HS-5 (cell line): ENCODE data around the gene PLB1.

ENCODE experiments used
- DNase-seq: peaks from one replicate; pipeline ENCODE4 v3.0.0-alpha.2; 2012; ENCODE audit warnings: low read depth

PLB1 gene

DNA sequence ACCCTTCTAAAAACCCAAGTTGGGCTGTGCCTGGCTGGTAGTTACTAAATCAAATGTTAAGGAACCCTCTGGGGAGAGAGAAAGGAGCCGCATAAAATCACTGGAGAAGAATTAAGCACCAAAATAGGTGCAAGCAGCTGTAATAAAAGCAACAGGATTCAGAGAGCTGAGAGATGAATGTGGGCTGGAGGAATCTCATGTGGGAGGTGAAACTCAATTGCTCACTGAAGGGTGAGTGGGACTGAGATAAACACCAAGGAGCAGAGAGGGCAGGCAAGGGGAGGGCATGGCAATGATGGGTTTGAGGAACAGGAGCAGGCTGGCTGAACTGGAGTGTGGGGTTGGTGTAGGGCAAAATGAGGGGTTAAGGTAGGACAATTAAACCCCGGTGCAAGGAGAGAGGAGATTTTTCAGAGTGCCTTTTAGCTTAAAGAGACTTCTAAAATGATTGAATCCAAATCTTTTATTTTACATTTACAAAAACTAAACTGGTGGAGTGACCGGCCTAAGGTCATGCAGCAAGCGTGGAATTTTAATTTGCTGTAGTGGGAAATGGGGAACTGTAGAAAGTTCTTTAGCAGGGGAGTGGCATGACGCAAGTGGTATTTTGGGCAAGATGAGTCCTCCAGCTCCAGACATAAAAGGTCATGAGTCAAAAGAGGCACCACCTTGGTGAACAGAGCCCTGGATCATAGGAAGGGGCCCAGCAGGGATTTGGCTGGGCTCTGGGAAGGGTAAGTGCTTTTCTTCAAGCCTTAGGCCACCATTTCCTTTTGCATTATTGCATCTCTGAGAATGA, 10.5 kb downstream of the PLB1 start:
- DNase-seq = no peak

- no peak for DNase-seq
These were observed 12.2 kb downstream of the PLB1 start for GRCh38 chr2:28507796-28508764.

- no peak for DNase-seq
These were observed 13.5 kb downstream of the PLB1 start for GRCh38 chr2:28509361-28509760.

DNA sequence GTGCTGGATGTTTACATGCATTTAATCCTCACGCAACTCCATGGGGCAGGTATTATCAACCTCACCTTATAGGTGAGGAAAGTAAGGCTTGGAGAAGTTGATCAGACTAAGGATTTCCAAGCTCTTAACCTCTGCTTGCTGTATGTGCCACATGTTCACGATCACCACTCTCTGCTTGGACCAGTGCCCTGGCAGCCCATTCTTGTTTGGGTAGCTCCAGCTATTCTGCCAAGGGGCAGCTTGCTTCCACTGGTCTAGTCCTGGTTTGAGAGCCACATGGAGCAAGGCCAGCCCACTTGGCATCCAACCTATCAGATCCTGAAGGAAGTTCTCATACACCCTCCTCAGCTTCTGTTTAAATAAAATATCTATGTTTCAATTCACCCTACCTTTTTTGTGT, 14.3 kb downstream of the PLB1 start:
- DNase-seq = no peak

DNA sequence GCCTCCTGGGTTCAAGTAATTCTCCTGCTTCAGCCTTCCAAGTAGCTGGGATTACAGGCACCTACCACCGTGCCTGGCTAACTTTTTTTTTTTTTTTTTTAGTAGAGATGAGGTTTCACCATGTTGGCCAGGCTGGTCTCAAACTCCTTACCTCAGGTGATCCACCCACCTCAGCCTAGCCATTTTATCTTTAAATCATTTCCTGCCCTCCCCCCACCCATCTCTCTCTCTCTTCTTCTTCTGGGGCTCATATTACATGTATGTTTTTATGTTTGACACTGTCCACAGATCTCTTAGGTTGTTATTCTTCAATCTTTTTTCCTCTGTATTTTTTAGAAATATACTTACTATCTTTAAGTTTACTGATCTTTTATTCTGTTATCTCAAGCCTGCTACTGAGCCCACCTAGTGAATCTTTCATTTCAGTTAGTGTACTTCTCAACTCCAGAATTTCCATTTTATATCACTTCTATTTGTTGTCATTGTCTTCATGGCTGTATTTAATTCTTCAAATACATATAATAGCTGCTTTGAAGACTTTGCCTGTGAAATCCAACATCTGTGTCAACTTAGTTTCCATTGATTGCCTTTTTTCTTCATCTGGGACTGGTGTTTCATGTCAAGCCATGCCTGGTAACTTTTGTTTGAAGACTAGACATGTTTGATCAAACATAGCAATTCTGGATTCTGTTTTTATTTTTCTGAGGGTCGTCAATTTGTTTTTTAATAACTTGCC, 16.2 kb downstream of the PLB1 start:
- DNase-seq = no peak

DNA sequence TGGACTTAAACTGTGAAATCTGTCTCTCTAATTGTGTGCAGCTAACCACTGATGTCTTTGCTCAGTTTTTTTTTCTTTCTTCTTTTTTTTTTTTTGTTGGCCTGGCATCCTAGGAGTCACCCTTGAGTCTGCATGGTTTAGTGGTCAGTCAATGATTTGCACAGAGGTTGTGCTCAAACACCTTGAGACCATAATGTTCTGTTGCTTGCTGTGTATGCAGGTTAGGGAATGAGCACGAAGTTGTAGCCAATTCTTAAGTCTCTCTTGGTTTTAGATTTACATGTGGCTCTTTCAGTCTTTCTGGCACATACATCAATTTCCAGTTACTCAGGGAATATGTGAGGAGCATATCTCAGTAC, 16.7 kb downstream of the PLB1 start:
- no peak for DNase-seq

GRCh38 chr2:28513097-28513496, 17.2 kb downstream of the PLB1 start:
- no peak for DNase-seq

GRCh38 chr2:28515176-28515751, 19.4 kb downstream of the PLB1 start:
- DNase-seq = no peak

DNA sequence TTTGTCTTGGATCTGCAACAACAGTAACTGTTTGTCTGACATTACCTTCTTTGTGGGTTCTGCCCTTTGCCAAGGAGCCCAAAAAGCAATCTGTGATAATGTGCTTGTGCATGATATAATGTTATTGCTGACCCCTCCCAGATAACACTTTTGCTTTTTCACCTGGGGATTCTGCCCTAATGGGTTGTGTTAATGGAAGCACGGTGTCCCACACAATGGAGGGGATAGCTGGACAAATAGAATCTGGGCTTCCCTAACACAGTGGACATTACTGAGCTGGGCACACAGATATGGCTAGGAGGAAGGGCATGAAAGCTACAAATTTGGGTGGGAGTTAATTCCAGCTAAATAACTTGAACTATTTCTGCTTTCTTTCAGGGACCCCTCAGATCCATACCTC, 20.6 kb downstream of the PLB1 start:
- no peak for DNase-seq

DNA sequence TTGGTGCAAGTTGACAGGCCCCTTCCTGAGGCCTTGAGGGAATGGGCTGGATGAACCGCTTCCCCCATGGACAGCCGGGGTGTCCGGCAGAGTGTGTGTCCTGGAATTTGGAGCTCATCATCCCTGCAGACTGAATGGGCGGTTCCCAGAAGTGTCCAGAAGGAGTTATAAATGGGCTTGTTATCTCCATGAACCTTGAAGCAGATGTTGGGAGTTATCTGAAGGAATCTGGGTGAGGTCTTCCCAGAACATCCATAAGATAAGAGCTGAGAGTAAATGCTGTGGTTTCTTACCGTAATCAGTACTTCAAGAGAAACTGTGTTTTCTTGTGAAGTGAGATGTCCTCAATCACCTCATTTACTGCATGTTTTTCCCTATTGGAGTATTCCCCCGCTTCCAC, 21.1 kb downstream of the PLB1 start:
- DNase-seq = no peak

- no peak for DNase-seq
These were observed 25.8 kb downstream of the PLB1 start for GRCh38 chr2:28521663-28522062.

DNA sequence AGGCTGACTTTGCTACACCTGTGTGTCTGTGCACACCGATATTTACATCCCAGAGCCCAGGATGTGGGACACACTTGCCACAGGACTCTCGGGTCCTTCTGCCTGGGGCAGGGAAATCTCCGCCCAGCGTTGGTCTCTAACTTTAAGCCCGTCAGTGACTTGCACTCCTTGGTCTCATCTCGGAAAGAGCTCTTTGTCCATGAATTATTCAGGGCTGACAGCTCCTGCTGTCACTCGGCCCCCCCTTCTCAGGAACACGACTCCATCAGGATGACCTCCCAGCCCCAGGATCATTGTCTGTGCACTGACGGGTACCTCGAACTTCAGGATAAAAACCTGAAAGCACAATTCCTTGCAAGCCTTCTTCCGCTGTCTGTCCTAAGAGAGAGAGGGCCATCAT, 26.6 kb downstream of the PLB1 start:
- no peak for DNase-seq

DNA sequence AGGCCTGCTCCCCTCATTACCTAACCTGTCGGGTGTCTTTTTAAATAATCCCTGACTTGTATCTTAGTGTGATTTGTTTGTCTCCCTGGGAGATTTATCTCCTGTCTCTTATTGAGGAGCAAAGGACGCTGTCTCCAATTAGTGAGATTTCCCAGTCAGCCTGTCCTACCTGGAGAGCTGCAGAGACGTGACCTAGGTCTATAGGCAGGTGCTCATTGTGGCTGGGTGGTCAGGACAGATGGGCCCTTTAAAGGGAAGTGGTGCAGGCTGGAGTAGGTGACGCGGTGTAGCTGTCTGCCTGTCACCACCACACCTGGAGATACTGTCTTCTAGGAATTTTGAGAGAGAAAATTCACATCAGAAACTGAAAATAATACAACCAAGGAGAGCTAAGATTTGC, 28.0 kb downstream of the PLB1 start:
- no peak for DNase-seq

DNA sequence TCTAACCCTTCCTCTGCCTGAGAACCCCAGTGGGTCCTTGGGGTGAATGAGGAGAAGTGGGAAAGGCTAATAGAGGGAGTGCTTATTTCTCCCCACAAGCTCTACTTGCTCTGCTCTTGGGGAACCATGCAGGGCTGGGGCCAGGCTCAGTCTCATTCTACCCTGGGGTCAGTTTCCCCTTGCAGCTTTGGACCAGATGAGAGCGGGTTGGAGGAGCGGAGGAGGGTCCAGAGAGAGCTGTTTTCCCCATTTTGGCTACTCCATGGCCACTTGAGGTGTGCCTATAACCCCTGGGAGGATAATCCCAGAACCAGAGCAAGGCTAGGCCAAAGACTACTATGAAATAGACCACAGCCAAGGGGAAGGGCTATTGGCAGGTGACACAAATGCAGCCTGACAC, 29.6 kb downstream of the PLB1 start:
- no peak for DNase-seq

GRCh38 chr2:28526527-28527132, 30.8 kb downstream of the PLB1 start:
- no peak for DNase-seq

GRCh38 chr2:28527196-28527595, 31.3 kb downstream of the PLB1 start:
- no peak for DNase-seq

GRCh38 chr2:28528206-28528605, 32.3 kb downstream of the PLB1 start:
- no peak for DNase-seq

GRCh38 chr2:28530782-28531181, 34.9 kb downstream of the PLB1 start:
- DNase-seq = no peak

DNA sequence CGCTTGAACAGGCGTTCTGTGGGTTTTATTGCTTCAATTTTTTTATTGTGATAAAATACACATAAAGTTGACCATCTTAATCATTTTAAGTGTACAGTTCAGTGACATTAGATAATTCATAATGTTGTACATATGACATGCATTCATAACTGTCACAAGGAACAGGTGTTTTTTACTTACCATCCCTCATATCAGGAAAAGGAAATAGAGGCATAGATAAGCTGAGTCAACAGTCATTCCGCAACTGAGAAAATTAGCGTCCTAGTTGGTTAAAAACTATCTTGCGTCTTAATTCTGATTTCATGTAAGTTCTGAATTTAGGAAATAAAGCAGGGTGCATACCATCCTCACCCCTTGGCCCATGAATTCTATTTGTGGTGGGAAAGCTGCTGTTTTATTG, 36.5 kb downstream of the PLB1 start:
- no peak for DNase-seq

- no peak for DNase-seq
These were observed 37.3 kb downstream of the PLB1 start for GRCh38 chr2:28533044-28533680.

DNA sequence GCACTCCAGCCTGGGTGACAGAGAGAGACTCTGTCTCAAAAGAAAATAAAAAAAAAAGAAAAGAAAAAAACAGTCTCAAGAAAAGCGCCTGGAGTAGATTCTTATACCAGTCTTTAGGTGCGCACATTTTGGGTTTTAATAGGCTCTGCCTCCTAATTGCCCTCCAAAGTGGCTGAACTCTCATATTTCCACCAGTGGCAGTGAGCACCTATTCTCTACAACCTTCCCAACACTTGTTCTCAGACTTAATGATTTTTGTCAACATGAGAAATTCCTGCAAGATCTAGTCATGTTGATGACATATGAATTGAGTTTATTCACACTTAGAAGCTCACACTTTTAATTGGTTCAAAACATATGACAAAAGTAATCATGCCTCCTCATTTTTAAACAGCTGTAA, 39.0 kb downstream of the PLB1 start:
- DNase-seq = no peak
